Liver (tissue), 9 donors: ENCODE measurements around the gene AP5Z1. TPM values are rescaled to one million over a fixed set of nuclear protein-coding genes. Genes with fewer than 3 reads are reported as not detected.

Source experiments
- DNase-seq: peaks from one replicate; pipeline ENCODE4 v3.0.0-alpha.2; 2017; ENCODE audit warnings: low spot score
- H3K27ac ChIP-seq, 2 donors: one replicate each; pipeline ENCODE4 v1.7.0; 2013; ENCODE audit warnings: inconsistent platforms in 2 of 2, low read length in 2 of 2, control low read depth in 1 of 2, low read depth in 1 of 2, mild to moderate bottlenecking in 1 of 2
- H3K27me3 ChIP-seq, 4 donors: one replicate each; pipeline versions ENCODE4 v1.6.1 to v1.7.0; 2013; ENCODE audit warnings: low read length in 3 of 4, inconsistent platforms in 1 of 4, mild to moderate bottlenecking in 1 of 4, moderate library complexity in 1 of 4; ENCODE audit not compliant: control insufficient read depth in 4 of 4, insufficient read depth in 4 of 4
- H3K36me3 ChIP-seq, 4 donors: one replicate each; pipeline versions ENCODE4 v1.6.1 to v1.7.0; 2013; ENCODE audit warnings: low read length in 3 of 4, mild to moderate bottlenecking in 3 of 4, low read depth in 1 of 4, moderate library complexity in 1 of 4; ENCODE audit not compliant: control insufficient read depth in 4 of 4, insufficient read depth in 3 of 4
- H3K4me1 ChIP-seq, 4 donors: one replicate each; pipeline versions ENCODE4 v1.6.1 to v1.7.0; 2013; ENCODE audit warnings: low read length in 3 of 4, mild to moderate bottlenecking in 3 of 4, moderate library complexity in 1 of 4; ENCODE audit not compliant: control insufficient read depth in 4 of 4, insufficient read depth in 4 of 4
- H3K4me3 ChIP-seq, 3 donors: one replicate each; pipeline versions ENCODE4 v1.6.1 to v1.7.0; 2013; ENCODE audit warnings: low read length in 3 of 3, control low read depth in 1 of 3, low read depth in 1 of 3, mild to moderate bottlenecking in 1 of 3
- H3K9ac ChIP-seq, 2 donors: one replicate each; pipeline ENCODE4 v1.7.0; 2013; ENCODE audit warnings: low read length in 2 of 2, mild to moderate bottlenecking in 2 of 2, moderate library complexity in 2 of 2, control low read depth in 1 of 2, low read depth in 1 of 2
- H3K9me3 ChIP-seq, 4 donors: one replicate each; pipeline versions ENCODE4 v1.6.1 to v1.7.0; 2013; ENCODE audit warnings: low read length in 3 of 4; ENCODE audit not compliant: control insufficient read depth in 4 of 4
- ATF3 ChIP-seq: IDR thresholded peaks from 2 replicates; pipeline ENCODE4 v1.6.1; 2016; ENCODE audit warnings: antibody characterized with exemption
- CTCF ChIP-seq: fragments of 150-350 bp; IDR thresholded peaks from 2 replicates; pipeline ENCODE4 v1.5.1; 2017; ENCODE audit warnings: improper control_type of control experiment, low read depth, low read length; ENCODE audit not compliant: missing input control
- EGR1 ChIP-seq, 2 donors: IDR thresholded peaks; 2 replicates each; pipeline ENCODE4 v1.6.1; 2016 to 2018; ENCODE audit warnings: antibody characterized with exemption in 2 of 2, low read depth in 2 of 2
- FOXA1 ChIP-seq: IDR thresholded peaks from 2 replicates; pipeline ENCODE4 v1.6.1; 2016; ENCODE audit warnings: antibody characterized with exemption
- FOXA2 ChIP-seq: IDR thresholded peaks from 2 replicates; pipeline ENCODE4 v1.6.1; 2016; ENCODE audit warnings: antibody characterized with exemption
- GABPA ChIP-seq, 2 donors: IDR thresholded peaks in 1 of 2; conservative IDR thresholded peaks in 1 of 2; 2 replicates each; pipeline ENCODE4 v1.6.1; 2016; ENCODE audit warnings: antibody characterized with exemption in 2 of 2, mild to moderate bottlenecking in 1 of 2, moderate library complexity in 1 of 2
- HNF4A ChIP-seq, 2 donors: conservative IDR thresholded peaks; 2 replicates each; pipeline ENCODE4 v1.6.1; 2016; ENCODE audit warnings: antibody characterized with exemption in 2 of 2, mild to moderate bottlenecking in 2 of 2
- HNF4G ChIP-seq: IDR thresholded peaks from 2 replicates; pipeline ENCODE4 v1.6.1; 2016; ENCODE audit warnings: antibody characterized with exemption
- JUND ChIP-seq, 2 donors: IDR thresholded peaks; 2 replicates each; pipeline ENCODE4 v1.6.1; 2016; ENCODE audit warnings: antibody characterized with exemption in 2 of 2
- MAX ChIP-seq: IDR thresholded peaks from 2 replicates; pipeline ENCODE4 v1.6.1; 2016; ENCODE audit warnings: antibody characterized with exemption
- NR2F2 ChIP-seq: IDR thresholded peaks from 2 replicates; pipeline ENCODE4 v1.6.1; 2016; ENCODE audit warnings: antibody characterized with exemption
- RAD21 ChIP-seq, 2 donors: IDR thresholded peaks; 2 replicates each; pipeline ENCODE4 v1.6.1; 2016; ENCODE audit warnings: antibody characterized with exemption in 2 of 2, mild to moderate bottlenecking in 2 of 2
- REST ChIP-seq: IDR thresholded peaks from 2 replicates; pipeline ENCODE4 v1.6.1; 2016; ENCODE audit warnings: antibody characterized with exemption, mild to moderate bottlenecking
- RXRA ChIP-seq, 2 donors: IDR thresholded peaks; 2 replicates each; pipeline ENCODE4 v1.6.1; 2017 to 2018; ENCODE audit warnings: antibody characterized with exemption in 2 of 2, mild to moderate bottlenecking in 1 of 2
- SP1 ChIP-seq: IDR thresholded peaks from 2 replicates; pipeline ENCODE4 v1.6.1; 2018; ENCODE audit warnings: antibody characterized with exemption, mild to moderate bottlenecking
- TAF1 ChIP-seq: conservative IDR thresholded peaks from 2 replicates; pipeline ENCODE4 v1.6.1; 2016; ENCODE audit warnings: antibody characterized with exemption, mild to moderate bottlenecking
- YY1 ChIP-seq: IDR thresholded peaks from 2 replicates; pipeline ENCODE4 v1.6.1; 2016; ENCODE audit warnings: antibody characterized with exemption, mild to moderate bottlenecking
- WGBS: extraction: QIAGEN DNeasy Blood & Tissue Kit; methylation state at CpG from one replicate; pipeline ENCODE4 v1.1.7; 2013; 5-methylcytosine and 5-hydroxymethylcytosine counted together
- polyA plus RNA-seq, 2 donors: library from polyadenylated mRNA; stranded (reverse) in 1 of 2; unstranded in 1 of 2; fragments of 200-250 nt in 1 of 2; fragments of >200 nt in 1 of 2; fragmentation: Nextera tagmentation in 1 of 2; extraction: Ambion mirVana in 1 of 2; gene quantifications; one replicate each; pipeline versions ENCODE4 v1.2.1 to v1.2.3, GENCODE V29; 2013 to 2015
- total RNA-seq, 2 donors: library from RNA; depleted of rRNA; stranded (reverse); fragments of >200 nt; gene quantifications; one replicate each; pipeline ENCODE4 v1.2.3, GENCODE V29; 2014
- TF ChIP-seq, protein P1 (sequence below): IDR thresholded peaks from 2 replicates; pipeline ENCODE4 v1.6.1; 2016; ENCODE audit warnings: antibody characterized with exemption
- donor health status: healthy.
- donor health status: healthy.
- donor health status: healthy.
- donor health status: healthy.
- donor health status: healthy.

Gene AP5Z1
- total and polyA plus RNA-seq, 4 donors, result 10.2 to 16.0 (median 14.2) TPM

- Histone ChIP-seq H3K4me1 (peaks cover 2 to 27% (median 10%) of the 10 kb centered on the region in 4 donors), H3K9ac (peak overlapping the region; percentile 0 to 93), H3K9me3 (no peaks in the 10 kb centered on the region), H3K27me3 (no peaks in the 10 kb centered on the region), H3K36me3 (peaks cover 0 to 5% (median 2%) of the 10 kb centered on the region in 4 donors), H3K27ac (peak overlapping the region; percentile 99), H3K4me3 (peak overlapping the region in 2 of 3 donors; percentile 66 to 69)
- TF ChIP-seq EGR1 (IDR thresholded peaks at IDR 0.05; ENCODE audit: low read depth in 2 of 2) (peak in 1 of 2 donors; percentile 10), YY1 (peak; percentile 21), ATF3 (no peak)
- no peak for DNase-seq
- 27% methylated on average over 15 of the region's 15 CpGs for WGBS
Measured at GRCh38 chr7:4725850-4726450, 49.5 kb upstream of the AP5Z1 start.

GRCh38 chr7:4726566-4726965 lies 48.9 kb upstream of the AP5Z1 start:
- 88% methylated on average over 9 of the region's 9 CpGs for WGBS
- Histone ChIP-seq H3K27ac (peak overlapping the region; percentile 99), H3K4me3 (no peak overlapping the region)

More at GRCh38 chr7:4726566-4726965, 48.9 kb upstream of the AP5Z1 start:
- H3K4me1 ChIP-seq, result peaks cover 2 to 27% (median 10%) of the 10 kb centered on the region in 4 donors
- TF ChIP-seq HNF4A (conservative IDR thresholded peaks at IDR 0.05), result no peak
- TF ChIP-seq YY1, result no peak
- no peak for TF ChIP-seq MAX
- TF ChIP-seq FOXA2, result no peak
- no peak for TF ChIP-seq TAF1
- TF ChIP-seq GABPA (IDR thresholded peaks at IDR 0.05 in 1 of 2, conservative IDR thresholded peaks at IDR 0.05 in 1 of 2), result no peak
- no peak for TF ChIP-seq SP1
- TF ChIP-seq NR2F2, result no peak
- TF ChIP-seq RXRA (IDR thresholded peaks at IDR 0.05), result no peak
- no peak for TF ChIP-seq HNF4G
- TF ChIP-seq, protein P1, sequence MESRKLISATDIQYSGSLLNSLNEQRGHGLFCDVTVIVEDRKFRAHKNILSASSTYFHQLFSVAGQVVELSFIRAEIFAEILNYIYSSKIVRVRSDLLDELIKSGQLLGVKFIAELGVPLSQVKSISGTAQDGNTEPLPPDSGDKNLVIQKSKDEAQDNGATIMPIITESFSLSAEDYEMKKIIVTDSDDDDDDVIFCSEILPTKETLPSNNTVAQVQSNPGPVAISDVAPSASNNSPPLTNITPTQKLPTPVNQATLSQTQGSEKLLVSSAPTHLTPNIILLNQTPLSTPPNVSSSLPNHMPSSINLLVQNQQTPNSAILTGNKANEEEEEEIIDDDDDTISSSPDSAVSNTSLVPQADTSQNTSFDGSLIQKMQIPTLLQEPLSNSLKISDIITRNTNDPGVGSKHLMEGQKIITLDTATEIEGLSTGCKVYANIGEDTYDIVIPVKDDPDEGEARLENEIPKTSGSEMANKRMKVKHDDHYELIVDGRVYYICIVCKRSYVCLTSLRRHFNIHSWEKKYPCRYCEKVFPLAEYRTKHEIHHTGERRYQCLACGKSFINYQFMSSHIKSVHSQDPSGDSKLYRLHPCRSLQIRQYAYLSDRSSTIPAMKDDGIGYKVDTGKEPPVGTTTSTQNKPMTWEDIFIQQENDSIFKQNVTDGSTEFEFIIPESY, result no peak
- TF ChIP-seq FOXA1, result no peak
- TF ChIP-seq ATF3, result no peak
- TF ChIP-seq REST, result no peak
- no peak for TF ChIP-seq EGR1 (IDR thresholded peaks at IDR 0.05; ENCODE audit: low read depth in 2 of 2)
- no peak for TF ChIP-seq RAD21 (IDR thresholded peaks at IDR 0.05)
- no peak for TF ChIP-seq CTCF
- TF ChIP-seq JUND (IDR thresholded peaks at IDR 0.05), result no peak
- no peak for DNase-seq
- peaks cover 0 to 5% (median 3%) of the 10 kb centered on the region in 4 donors for H3K36me3 ChIP-seq
- no peak overlapping the region for H3K9ac ChIP-seq
- no peaks in the 10 kb centered on the region for H3K27me3 ChIP-seq
- no peaks in the 10 kb centered on the region for H3K9me3 ChIP-seq
